ENCODE results near the gene CNOT6L.

DNA sequence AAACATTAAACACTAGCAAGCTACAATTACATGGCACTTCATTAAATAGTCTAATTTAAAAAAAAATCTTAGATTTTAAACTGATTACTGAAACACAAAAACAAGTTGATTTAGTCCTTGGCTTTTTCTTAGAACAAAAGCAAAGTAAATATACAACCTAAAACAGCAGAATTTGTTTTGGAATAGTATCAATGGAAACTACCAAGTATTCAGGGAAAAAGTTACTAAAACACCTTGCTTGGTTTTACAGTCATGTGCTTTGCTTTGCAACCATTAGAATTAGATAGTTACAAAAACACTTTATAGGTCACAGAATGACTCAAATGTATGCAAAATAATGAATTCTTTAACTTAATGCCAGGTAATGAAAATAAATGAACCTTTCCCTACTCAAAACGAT lies 105.3 kb downstream of the CNOT6L start:
- no peak for TF ChIP-seq POLR2AphosphoS5 (IDR thresholded peaks at IDR 0.05)
- TF ChIP-seq CTCF (IDR thresholded peaks at IDR 0.05; ENCODE audit: poor library complexity, severe bottlenecking): no peak
- no peak for TF ChIP-seq EZH2 (IDR thresholded peaks at IDR 0.05; ENCODE audit: borderline replicate concordance, insufficient read depth, low read length, poor library complexity, severe bottlenecking)
- no peak for TF ChIP-seq TAF1 (IDR thresholded peaks at IDR 0.05; ENCODE audit: low read depth)
- no peak for TF ChIP-seq SMC3 (conservative IDR thresholded peaks at IDR 0.05; ENCODE audit: poor library complexity)
- TF ChIP-seq RAD21 (conservative IDR thresholded peaks at IDR 0.05): no peak
- no peak for TF ChIP-seq MXI1 (conservative IDR thresholded peaks at IDR 0.05; ENCODE audit: poor library complexity, severe bottlenecking)

Data from neural cell (in vitro differentiated cells).